H1 (cell line): ENCODE measurements around the gene ADSS1. TPM values are rescaled to one million over a fixed set of nuclear protein-coding genes. Genes with fewer than 3 reads are reported as not detected.
A peak's percentile ranks its signal among the peaks of the same experiment; 100 is the strongest.

Source experiments
- CTCF ChIA-PET: fragments of 300-600 bp; sonication (Branson Sonifier 250); formaldehyde crosslinking; loops from one replicate; lab custom pipeline; 2021; ENCODE audit not compliant: partially characterized antibody; lab: Charles Lee
- POLR2A ChIA-PET: fragments of 300-600 bp; sonication (Branson Sonifier 250); formaldehyde crosslinking; loops from one replicate; lab custom pipeline; 2021; ENCODE audit warnings: inconsistent platforms; ENCODE audit not compliant: partially characterized antibody; lab: Charles Lee
- DNase-seq, 2 experiments: peaks; one replicate each; pipeline versions ENCODE4 v3.0.0 to v3.0.0-alpha.2; 2010 to 2022; ENCODE audit warnings: low spot score in 2 of 2, low read depth in 1 of 2, mixed read lengths in 1 of 2
- FAIRE-seq: peaks from 2 replicates; lab custom pipeline; 2011; peaks lifted over from hg19 to GRCh38; lab: Jason Lieb, UNC
- H2AFZ ChIP-seq: 2 replicates; pipeline ENCODE4 v1.8.1; 2012; ENCODE audit warnings: low read length, inconsistent platforms
- H2AK5ac ChIP-seq: 2 replicates; pipeline ENCODE4 v1.6.1; 2013; ENCODE audit warnings: low read depth, low read length
- H2BK120ac ChIP-seq: replicated peaks from 2 replicates; pipeline ENCODE3; 2013; ENCODE audit warnings: low read depth, low read length, inconsistent platforms
- H2BK12ac ChIP-seq: 2 replicates; pipeline ENCODE4 v1.6.1; 2013; ENCODE audit warnings: low read depth, low read length
- H2BK15ac ChIP-seq: 2 replicates; pipeline ENCODE4 v1.6.1; 2013; ENCODE audit warnings: low read length
- H2BK20ac ChIP-seq: 2 replicates; pipeline ENCODE4 v1.6.1; 2013; ENCODE audit warnings: low read length
- H2BK5ac ChIP-seq: 2 replicates; pipeline ENCODE4 v1.6.1; 2013; ENCODE audit warnings: low read depth, low read length
- H3K14ac ChIP-seq: 2 replicates; pipeline ENCODE4 v1.6.1; 2013; ENCODE audit warnings: inconsistent platforms; ENCODE audit not compliant: insufficient read length
- H3K18ac ChIP-seq: 2 replicates; pipeline ENCODE4 v1.6.1; 2013; ENCODE audit warnings: low read length; ENCODE audit errors: extremely low read depth
- H3K23ac ChIP-seq: 2 replicates; pipeline ENCODE4 v1.6.1; 2013; ENCODE audit warnings: inconsistent platforms; ENCODE audit not compliant: insufficient read length
- H3K23me2 ChIP-seq: 2 replicates; pipeline ENCODE4 v1.6.1; 2013; ENCODE audit warnings: low read depth, low read length
- H3K27ac ChIP-seq: 2 replicates; pipeline ENCODE4 v1.6.1; 2011; ENCODE audit warnings: low read depth, low read length, inconsistent platforms
- H3K27me3 ChIP-seq, 4 experiments: replicated peaks in 1 of 4; 1 replicate in 1 of 4; 2 replicates in 3 of 4; pipeline versions ENCODE4 v1.6.1 to v1.8.1; 2011 to 2013; ENCODE audit warnings: low read length in 3 of 4, mild to moderate bottlenecking in 3 of 4, inconsistent platforms in 2 of 4, mixed read lengths in 2 of 4, moderate library complexity in 1 of 4; ENCODE audit not compliant: control insufficient read depth in 3 of 4, insufficient read depth in 3 of 4; ENCODE audit errors: extremely low read depth in 1 of 4
- H3K36me3 ChIP-seq, 4 experiments: 2 replicates each; pipeline versions ENCODE4 v1.6.1 to v1.8.1; 2011 to 2013; ENCODE audit warnings: mild to moderate bottlenecking in 4 of 4, low read length in 3 of 4, moderate library complexity in 2 of 4, control low read depth in 1 of 4, inconsistent platforms in 1 of 4; ENCODE audit not compliant: insufficient read depth in 4 of 4, control insufficient read depth in 2 of 4
- H3K4ac ChIP-seq: replicated peaks from 2 replicates; pipeline ENCODE3; 2013; ENCODE audit warnings: low read length, low read depth, mixed read lengths, inconsistent platforms; ENCODE audit not compliant: insufficient read length
- H3K4me1 ChIP-seq, 4 experiments: replicated peaks in 1 of 4; 1 replicate in 1 of 4; 2 replicates in 3 of 4; pipeline versions ENCODE4 v1.6.1 to v1.8.1; 2011 to 2013; ENCODE audit warnings: low read length in 3 of 4, inconsistent platforms in 2 of 4, mixed read lengths in 1 of 4; ENCODE audit not compliant: insufficient read depth in 4 of 4, control insufficient read depth in 3 of 4
- H3K4me2 ChIP-seq, 2 experiments: 2 replicates each; pipeline versions ENCODE4 v1.6.1 to v1.8.1; 2011 to 2013; ENCODE audit warnings: low read depth in 2 of 2, low read length in 2 of 2, control low read depth in 1 of 2, inconsistent platforms in 1 of 2, mild to moderate bottlenecking in 1 of 2; ENCODE audit not compliant: insufficient read depth in 1 of 2
- H3K4me3 ChIP-seq, 4 experiments: fragments of 200-600, 300-600 bp in 1 of 4; sonication (generic), shearing (Covaris generic), sonication (Bioruptor Twin) in 1 of 4; 2 replicates each; pipeline versions ENCODE4 v1.5.1 to v1.8.1; 2011 to 2016; ENCODE audit warnings: low read length in 4 of 4, low read depth in 3 of 4, control low read depth in 2 of 4, inconsistent platforms in 2 of 4, mild to moderate bottlenecking in 2 of 4, mixed read lengths in 1 of 4, moderate library complexity in 1 of 4; ENCODE audit not compliant: insufficient read depth in 2 of 4; ENCODE audit errors: extremely low read depth in 1 of 4
- H3K56ac ChIP-seq: replicated peaks from 2 replicates; pipeline ENCODE3; 2013; ENCODE audit warnings: low read depth, mild to moderate bottlenecking, mixed read lengths, low read length, inconsistent platforms; ENCODE audit not compliant: insufficient read length
- H3K79me1 ChIP-seq: 2 replicates; pipeline ENCODE4 v1.6.1; 2013; ENCODE audit warnings: low read depth, low read length, control low read depth
- H3K79me2 ChIP-seq, 2 experiments: 2 replicates each; pipeline versions ENCODE4 v1.6.1 to v1.8.1; 2012 to 2013; ENCODE audit warnings: low read length in 2 of 2, mild to moderate bottlenecking in 2 of 2, inconsistent platforms in 1 of 2; ENCODE audit not compliant: insufficient read depth in 2 of 2, control insufficient read depth in 1 of 2
- H3K9ac ChIP-seq, 4 experiments: replicated peaks in 1 of 4; 1 replicate in 1 of 4; 2 replicates in 3 of 4; pipeline versions ENCODE4 v1.6.1 to v1.8.1; 2011 to 2013; ENCODE audit warnings: low read depth in 3 of 4, low read length in 3 of 4, control low read depth in 2 of 4, mild to moderate bottlenecking in 2 of 4, moderate library complexity in 2 of 4, inconsistent platforms in 1 of 4; ENCODE audit errors: extremely low read depth in 1 of 4
- H3K9me3 ChIP-seq, 2 experiments: 2 replicates each; pipeline versions ENCODE4 v1.6.1 to v1.8.1; 2012 to 2013; ENCODE audit warnings: mild to moderate bottlenecking in 2 of 2, moderate library complexity in 2 of 2, control low read depth in 1 of 2, inconsistent platforms in 1 of 2, low read depth in 1 of 2, low read length in 1 of 2, mixed read lengths in 1 of 2; ENCODE audit not compliant: insufficient read depth in 2 of 2
- H4K20me1 ChIP-seq, 2 experiments: replicated peaks in 1 of 2; 2 replicates each; pipeline versions ENCODE3 to v1.8.1; 2011 to 2013; ENCODE audit warnings: inconsistent platforms in 2 of 2, low read length in 2 of 2, mild to moderate bottlenecking in 1 of 2; ENCODE audit not compliant: insufficient read depth in 2 of 2, control insufficient read depth in 1 of 2
- H4K5ac ChIP-seq: 2 replicates; pipeline ENCODE4 v1.6.1; 2013; ENCODE audit warnings: low read length, low read depth, mixed read lengths, inconsistent platforms; ENCODE audit not compliant: insufficient read length
- H4K8ac ChIP-seq: 2 replicates; pipeline ENCODE4 v1.8.0; 2013; ENCODE audit warnings: mild to moderate bottlenecking, moderate library complexity, low read length, inconsistent platforms; ENCODE audit not compliant: insufficient read depth; ENCODE audit errors: extremely low read depth
- H4K91ac ChIP-seq: replicated peaks from 2 replicates; pipeline ENCODE3; 2013; ENCODE audit warnings: low read length, mixed read lengths, inconsistent platforms; ENCODE audit not compliant: insufficient read length
- CBX8 ChIP-seq: fragments of 300-800, 300-1000 bp; sonication (generic); IDR thresholded peaks from 2 replicates; pipeline ENCODE4 v1.7.1; 2016; ENCODE audit warnings: low read depth, low read length, borderline replicate concordance
- CEBPB ChIP-seq: IDR thresholded peaks from 2 replicates; pipeline ENCODE4 v1.6.1; 2012; ENCODE audit warnings: low read depth, low read length
- MAFK ChIP-seq: IDR thresholded peaks from 2 replicates; pipeline ENCODE4 v1.6.1; 2012; ENCODE audit warnings: low read depth, mild to moderate bottlenecking, improper control_type of control experiment, low read length
- PHF8 ChIP-seq: fragments of 200-600 bp; sonication (generic); conservative IDR thresholded peaks from 2 replicates; pipeline ENCODE4 v1.7.1; 2012; ENCODE audit warnings: low read depth, mild to moderate bottlenecking, inconsistent platforms, low read length, moderate library complexity
- POLR2A ChIP-seq, 2 experiments: IDR thresholded peaks; 1 replicate in 1 of 2; 2 replicates in 1 of 2; pipeline ENCODE4 v1.6.1; 2011; ENCODE audit warnings: low read depth in 2 of 2, low read length in 2 of 2, mild to moderate bottlenecking in 2 of 2; ENCODE audit errors: control extremely low read depth in 1 of 2
- POU5F1 ChIP-seq: IDR thresholded peaks from 2 replicates; pipeline ENCODE4 v1.6.1; 2011; ENCODE audit warnings: low read depth, mild to moderate bottlenecking, low read length, moderate library complexity
- RFX5 ChIP-seq: IDR thresholded peaks from 2 replicates; pipeline ENCODE4 v1.6.1; 2011; ENCODE audit warnings: low read depth, low read length, improper control_type of control experiment, borderline replicate concordance
- RNF2 ChIP-seq: fragments of 200-900, 300-1000 bp; sonication (generic); IDR thresholded peaks from 2 replicates; pipeline ENCODE4 v1.7.1; 2016; ENCODE audit warnings: borderline replicate concordance, low read depth, mild to moderate bottlenecking, antibody characterized with exemption, low read length; ENCODE audit not compliant: poor library complexity, severe bottlenecking; ENCODE audit errors: missing control alignments
- SRF ChIP-seq: IDR thresholded peaks from 2 replicates; pipeline ENCODE4 v1.6.1; 2011; ENCODE audit warnings: mild to moderate bottlenecking, low read depth, low read length, moderate library complexity
- TAF7 ChIP-seq: optimal IDR thresholded peaks from 2 replicates; pipeline ENCODE3; 2011; ENCODE audit warnings: low read depth, mild to moderate bottlenecking, inconsistent platforms, low read length, moderate library complexity, borderline replicate concordance
- TEAD4 ChIP-seq: IDR thresholded peaks from 2 replicates; pipeline ENCODE4 v1.6.1; 2012; ENCODE audit warnings: low read depth, low read length, inconsistent platforms, mixed read lengths
- YY1 ChIP-seq: IDR thresholded peaks from 2 replicates; pipeline ENCODE4 v1.6.1; 2011; ENCODE audit warnings: low read depth, mild to moderate bottlenecking, low read length
- WGBS, 2 experiments: shearing (Covaris generic) in 1 of 2; methylation state at CpG; one replicate each; pipeline versions ENCODE4 v1.1.6 to v1.1.7; 2013 to 2015; ENCODE audit warnings: low lambda C conversion rate in 2 of 2, mixed read lengths in 2 of 2, inconsistent platforms in 1 of 2, low coverage in 1 of 2, missing lambda C conversion rate in 1 of 2; ENCODE audit not compliant: insufficient replicate concordance in 2 of 2, insufficient coverage in 1 of 2, insufficient read length in 1 of 2; ENCODE audit errors: extremely low coverage in 1 of 2, missing lambda C conversion rate in 1 of 2; 5-methylcytosine and 5-hydroxymethylcytosine counted together
- polyA plus RNA-seq, 7 experiments: library from polyadenylated mRNA; depleted of rRNA in 3 of 7; stranded (reverse) in 5 of 7; unstranded in 2 of 7; fragments of >200 nt in 5 of 7; fragments of 200-250 nt in 2 of 7; gene quantifications; 1 replicate in 5 of 7; 2 replicates in 1 of 7; 4 replicates in 1 of 7; pipeline versions ENCODE4 v1.2.1 to v1.2.3, GENCODE V29; 2011 to 2013; ENCODE audit warnings: missing spikeins in 2 of 7, mixed read lengths in 2 of 7
- total RNA-seq: library from RNA; stranded (reverse); fragmentation: NEBNext Ultra II Directional; extraction: Animal tissue kit (Norgen Biotek cat#: 25700); gene quantifications from 2 replicates; pipeline ENCODE4 v1.2.1, GENCODE V29; 2021
- TF ChIP-seq, protein P1 (sequence below): IDR thresholded peaks from 2 replicates; pipeline ENCODE4 v1.6.1; 2011; ENCODE audit warnings: low read length, improper control_type of control experiment

ADSS1 gene
- total and polyA plus RNA-seq, 2 of the 8 experiments (the other 6 are each of a cell fraction or from before 2014, with no cell fraction given), result 7.1 to 7.9 TPM

- H3K9ac ChIP-seq, result no peak overlapping the region
- H3K4ac ChIP-seq, result peak overlapping the region; percentile 2
- no peak overlapping the region for H3K56ac ChIP-seq
- no peak overlapping the region for H3K4me2 ChIP-seq
- FAIRE-seq (no peak), DNase-seq (no peak)
- H3K4me3 ChIP-seq, result no peak overlapping the region
- H2BK20ac ChIP-seq, result 0 out of 2 replicates have a peak overlapping the region, but pooled peaks have one; percentile 32
- no peak overlapping the region for H2BK120ac ChIP-seq
- H2AFZ ChIP-seq, result no peak overlapping the region
- H3K79me2 ChIP-seq, result peaks cover 0 to 22% of the 10 kb centered on the region in 2 experiments; a peak in 2 of 4 replicates
- peak overlapping the region; percentile 68; the same call in 1 of the 2 replicates for H2BK12ac ChIP-seq
- peak overlapping the region; percentile 66; the same call in 1 of the 2 replicates for H2BK5ac ChIP-seq
- H3K27me3 ChIP-seq, result no peaks in the 10 kb centered on the region; a peak in 1 of 7 replicates
- no peak overlapping the region; the same call in 1 of the 2 replicates for H2AK5ac ChIP-seq
- no peak overlapping the region for H4K8ac ChIP-seq
- H3K36me3 ChIP-seq, result peaks cover 0 to 4% (median 0%) of the 10 kb centered on the region in 4 experiments; a peak in 1 of 8 replicates
- no peak overlapping the region for H3K23ac ChIP-seq
- no peak overlapping the region for H3K18ac ChIP-seq
- H2BK15ac ChIP-seq, result peak overlapping the region; percentile 98
- ChIA-PET CTCF (interaction anchor here (1.2 to 9.1 kb wide), 7 partner anchors 9 to 95 kb away, joined by 3 to 70 read pairs (median 4); no protein-coding TSS in a partner anchor), POLR2A (interaction anchor here (1.3 to 6.6 kb wide), 2 partner anchors 15 to 30 kb away, joined by 4 to 71 read pairs; no protein-coding TSS in a partner anchor)
- H3K79me1 ChIP-seq, result peaks cover 15% of the 10 kb centered on the region
- no peaks in the 10 kb centered on the region for H3K23me2 ChIP-seq
- WGBS, 2 experiments, result 80% methylated on average over 6 of the region's 6 CpGs; no CpG with 5 or more reads in 1 of the 2 experiments
- H3K9me3 ChIP-seq, result no peaks in the 10 kb centered on the region
- peaks cover 0 to 33% (median 22%) of the 10 kb centered on the region in 4 experiments; a peak in 6 of 7 replicates for H3K4me1 ChIP-seq
- peak overlapping the region; percentile 52 for H4K91ac ChIP-seq
- H3K27ac ChIP-seq, result no peak overlapping the region
- H4K20me1 ChIP-seq, result peaks cover 4 to 50% of the 10 kb centered on the region in 2 experiments
- H3K14ac ChIP-seq, result no peak overlapping the region
- H4K5ac ChIP-seq, result no peak overlapping the region
- TF ChIP-seq CEBPB (no peak), POLR2A (IDR thresholded peaks at IDR 0.05; ENCODE audit: control extremely low read depth in 1 of 2, low read depth in 2 of 2, low read length in 2 of 2) (no peak), TEAD4 (no peak), MAFK (no peak), CBX8 (no peak), PHF8 (no peak), RFX5 (no peak), YY1 (no peak), TAF7 (no peak), SRF (no peak), POU5F1 (no peak), RNF2 (no peak)
- TF ChIP-seq, protein P1, sequence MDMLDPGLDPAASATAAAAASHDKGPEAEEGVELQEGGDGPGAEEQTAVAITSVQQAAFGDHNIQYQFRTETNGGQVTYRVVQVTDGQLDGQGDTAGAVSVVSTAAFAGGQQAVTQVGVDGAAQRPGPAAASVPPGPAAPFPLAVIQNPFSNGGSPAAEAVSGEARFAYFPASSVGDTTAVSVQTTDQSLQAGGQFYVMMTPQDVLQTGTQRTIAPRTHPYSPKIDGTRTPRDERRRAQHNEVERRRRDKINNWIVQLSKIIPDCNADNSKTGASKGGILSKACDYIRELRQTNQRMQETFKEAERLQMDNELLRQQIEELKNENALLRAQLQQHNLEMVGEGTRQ, result no peak
Observed at GRCh38 chr14:104695660-104696000, 28.4 kb upstream of the ADSS1 start.
